ENCODE results near the gene MSMP.

MSMP gene

GRCh38 chr9:35717132-35717870 lies 36.8 kb downstream of the MSMP start:
- DNase-seq = no peak

GRCh38 chr9:35716230-35716629 lies 37.8 kb downstream of the MSMP start:
- no peak for DNase-seq

DNA sequence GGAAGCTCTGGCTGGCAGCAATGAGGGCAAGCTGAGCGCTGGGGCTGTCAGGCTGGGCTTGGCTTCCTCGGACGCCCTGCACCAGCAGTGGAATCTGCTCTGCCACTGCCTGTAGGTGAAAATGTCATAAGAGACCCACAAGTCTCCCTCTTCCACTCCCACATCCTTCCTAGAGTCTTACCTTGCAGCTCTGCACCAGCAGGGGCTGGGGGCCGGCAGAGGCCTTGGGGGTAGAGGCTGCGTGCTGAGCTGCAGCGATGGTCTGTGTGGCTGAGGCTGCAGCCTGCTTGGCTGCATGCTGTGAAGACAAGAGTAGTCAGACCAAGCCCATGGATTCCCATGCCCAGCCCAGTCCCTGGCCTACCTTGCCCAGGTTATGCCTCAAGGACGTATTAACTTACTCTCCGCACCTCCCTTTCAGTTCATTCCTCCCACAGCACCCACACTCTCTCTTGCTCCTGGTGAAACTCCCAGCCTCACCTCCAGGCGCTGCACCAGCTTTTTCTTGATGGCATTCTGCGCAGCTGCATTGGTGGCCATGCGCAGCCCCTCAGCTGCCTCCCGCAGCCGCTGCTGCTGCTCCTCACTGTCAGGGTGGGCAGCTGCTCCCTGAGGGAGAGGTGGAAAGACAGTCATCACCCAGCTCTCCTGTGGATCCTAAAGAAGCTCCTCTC lies 39.4 kb downstream of the MSMP start:
- no peak for DNase-seq

DNA sequence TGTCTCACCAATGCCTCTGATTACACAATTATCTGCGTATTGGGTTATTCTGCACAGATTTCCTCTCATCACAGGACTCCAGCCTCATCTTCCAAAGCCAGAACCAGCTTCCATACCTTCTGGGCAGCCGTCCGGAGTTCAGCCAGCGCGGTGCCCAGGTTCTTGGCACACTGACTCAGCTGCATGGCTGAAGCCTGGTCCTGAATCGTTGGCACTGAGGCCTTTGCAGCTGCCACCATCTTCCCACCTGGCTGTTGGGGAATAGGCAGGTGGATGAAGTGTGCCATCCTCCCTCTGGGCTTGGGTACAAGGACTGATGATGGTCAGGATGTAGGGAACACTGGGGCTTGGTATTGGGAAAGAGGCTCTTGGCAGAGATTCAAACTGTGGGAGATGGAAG lies 40.0 kb downstream of the MSMP start:
- DNase-seq = no peak

DNA sequence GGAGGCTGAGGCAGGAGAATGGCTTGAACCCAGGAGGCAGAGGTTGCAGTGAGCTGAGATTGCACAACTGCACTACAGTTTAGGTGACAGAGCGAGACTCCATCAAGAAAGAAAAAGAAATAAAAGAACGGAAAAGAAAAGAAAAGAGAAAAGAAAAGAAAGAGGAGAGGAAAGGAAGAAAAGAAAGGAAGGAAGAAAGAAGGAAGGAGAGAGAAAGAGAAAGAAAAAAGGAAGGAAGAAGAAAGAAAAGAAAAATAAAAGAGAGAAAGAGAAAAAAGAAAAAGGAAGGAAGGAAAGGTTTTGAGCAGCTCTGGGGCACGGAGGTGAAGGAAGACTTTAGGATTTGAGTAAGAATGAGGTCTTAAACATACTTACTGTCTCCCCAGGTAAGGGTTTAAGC lies 40.5 kb downstream of the MSMP start:
- DNase-seq = no peak

GRCh38 chr9:35712762-35713400 lies 41.2 kb downstream of the MSMP start:
- no peak for DNase-seq

DNA sequence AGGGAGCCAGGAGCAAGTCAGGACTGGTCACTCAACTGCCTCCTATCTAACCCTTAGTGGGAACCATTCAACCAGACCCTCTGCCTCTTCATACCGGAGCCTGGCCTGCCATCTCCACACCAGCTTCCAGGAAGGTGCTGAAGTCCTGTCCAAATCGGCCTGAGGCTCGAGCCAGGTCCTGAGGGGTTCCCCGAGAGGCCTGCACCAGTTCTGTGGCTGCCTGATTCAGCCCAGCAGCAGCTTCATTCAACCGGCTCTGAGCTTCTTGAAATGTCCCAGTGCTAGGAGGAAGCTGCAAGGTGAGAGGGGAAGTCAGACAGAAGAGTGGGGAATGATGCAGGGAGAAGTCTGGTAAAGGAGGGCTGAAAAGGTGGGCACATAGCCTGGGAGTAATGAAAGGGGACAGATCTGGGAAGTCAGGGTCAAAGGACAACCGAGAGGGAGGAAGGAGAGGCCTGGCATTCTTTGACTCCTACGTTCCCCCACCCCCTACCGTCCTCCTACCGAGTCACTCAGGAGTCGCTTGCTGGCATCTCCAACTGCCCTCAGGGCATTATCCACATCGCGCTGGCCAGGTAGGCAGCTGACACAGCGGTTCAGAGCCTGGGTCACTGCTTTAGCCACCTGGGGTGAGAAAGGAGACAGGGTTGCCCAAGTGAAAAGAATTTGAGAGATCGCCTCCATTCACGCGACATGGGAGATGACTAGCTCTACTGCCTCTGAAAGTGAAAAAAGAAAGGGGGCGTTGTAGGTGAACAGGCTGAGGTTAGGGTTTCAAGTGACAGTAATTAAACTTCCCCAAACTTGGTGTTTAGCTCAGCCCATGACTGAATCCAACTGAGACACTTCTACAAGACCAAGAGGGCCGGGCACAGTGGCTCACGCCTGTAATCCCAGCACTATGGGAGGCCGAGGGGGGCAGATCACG lies 42.3 kb downstream of the MSMP start:
- no peak for DNase-seq

DNA sequence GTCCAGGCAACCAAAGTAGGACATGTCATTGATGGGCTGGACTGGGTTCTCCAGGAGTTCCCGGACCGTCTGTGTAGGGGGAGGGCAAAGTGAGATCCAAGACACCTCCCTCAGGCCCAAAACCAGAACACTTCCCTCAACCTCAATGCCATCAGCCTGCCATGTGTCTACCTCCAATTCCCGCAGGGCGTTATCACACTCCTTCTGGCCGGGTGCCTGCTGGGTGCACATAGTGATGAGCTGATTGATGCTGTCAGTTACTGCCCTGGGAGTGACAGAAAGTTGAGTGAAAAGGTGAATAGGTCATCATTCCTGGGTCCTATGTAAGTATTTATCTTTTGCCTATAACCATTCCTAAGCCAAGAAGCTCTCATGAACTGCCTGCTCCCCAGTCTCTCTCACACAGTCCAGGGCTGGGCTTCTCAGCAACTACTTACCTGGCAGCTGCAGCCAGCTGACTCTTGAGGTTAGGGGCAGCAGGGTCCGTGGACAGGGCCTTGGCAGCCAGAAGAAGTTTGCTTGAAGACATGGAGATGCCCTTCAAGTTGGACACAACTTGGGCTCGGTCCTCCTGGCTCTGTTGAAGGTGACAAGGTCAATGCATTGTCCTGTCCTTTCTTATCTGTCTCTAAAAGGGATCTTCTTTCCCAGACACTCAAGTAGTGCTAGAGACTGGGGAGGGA lies 43.1 kb downstream of the MSMP start:
- no peak for DNase-seq

- no peak for DNase-seq
These were observed 45.9 kb downstream of the MSMP start for GRCh38 chr9:35708146-35708545.

DNA sequence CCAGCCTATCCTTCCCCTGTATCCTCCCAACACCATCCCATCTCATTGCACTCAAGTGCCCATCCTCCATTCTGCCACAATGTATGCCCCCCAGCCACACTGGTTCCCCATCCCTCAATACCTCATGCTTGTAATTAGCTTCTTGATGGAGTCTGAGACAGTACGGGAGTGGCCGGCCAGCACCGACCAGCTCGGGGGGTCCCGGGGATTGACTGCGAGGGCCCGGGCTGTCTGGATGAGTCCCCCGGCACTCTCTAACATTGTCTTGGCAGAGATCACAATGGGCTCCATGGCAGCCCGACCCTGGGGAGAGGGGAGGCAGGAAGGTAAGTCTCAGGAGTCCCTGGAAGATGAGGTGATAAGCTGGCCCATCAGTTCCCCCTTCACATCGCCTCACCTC lies 47.1 kb downstream of the MSMP start:
- no peak for DNase-seq

DNA sequence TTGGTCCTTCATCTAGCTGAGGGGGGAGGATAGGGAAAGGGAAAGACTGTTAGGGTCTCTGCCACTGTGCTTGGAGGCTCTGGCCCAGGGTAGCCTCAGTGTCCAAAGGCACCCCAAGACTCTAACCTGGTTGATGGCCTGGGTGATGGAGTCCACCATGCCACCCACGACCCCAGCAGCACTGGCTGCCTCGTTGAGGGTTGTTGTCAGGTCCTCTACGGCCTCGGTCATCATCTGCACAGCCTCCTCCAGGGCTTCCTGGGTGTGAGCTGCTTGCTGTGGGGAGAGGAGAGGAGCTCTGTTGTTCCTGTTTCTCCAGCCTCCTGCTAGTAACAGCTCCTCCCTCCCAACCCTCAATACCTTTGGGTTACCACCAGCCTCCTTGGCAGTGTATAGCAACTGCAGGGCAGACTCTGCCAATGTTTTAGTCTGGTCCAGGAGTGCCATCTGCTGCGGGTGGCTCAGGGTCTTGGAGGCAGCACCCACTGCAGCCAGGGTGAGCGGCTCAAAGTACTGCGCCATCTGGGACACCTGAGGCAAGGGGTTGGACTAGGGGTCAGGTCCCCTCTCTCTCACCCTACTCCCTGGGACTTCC lies 48.1 kb downstream of the MSMP start:
- DNase-seq = no peak

GRCh38 chr9:35705372-35705771 lies 48.7 kb downstream of the MSMP start:
- no peak for DNase-seq

- no peak for DNase-seq
These were observed 50.0 kb downstream of the MSMP start for GRCh38 chr9:35703906-35704672.

Measured in stimulated activated CD4-positive, alpha-beta T cell treated with anti-CD3 and anti-CD28 coated beads, Interleukin-4, amount 100 ng/mL, for 4 hours (primary cell).